ENCODE results near the gene TRPV5. TPM values are rescaled to one million over a fixed set of nuclear protein-coding genes. Genes with fewer than 3 reads are reported as not detected.

TRPV5 gene
- total and polyA plus RNA-seq, 2 of the 8 experiments (the other 6 are each of a cell fraction or from before 2014, with no cell fraction given): 0.03 TPM; not detected in 1

GRCh38 chr7:142875456-142875855 lies 58.1 kb downstream of the TRPV5 start:
- Histone ChIP-seq H3K27me3 (replicated peaks in 1 of 4; ENCODE audit: control insufficient read depth in 3 of 4, extremely low read depth in 1 of 4, insufficient read depth in 3 of 4, low read length in 3 of 4) (peaks cover 0 to 2% (median 0%) of the 10 kb centered on the region in 4 experiments; a peak in 1 of 7 replicates), H4K5ac (ENCODE audit: insufficient read length, low read depth, low read length) (no peak overlapping the region), H3K4ac (replicated peaks; ENCODE audit: insufficient read length, low read depth, low read length) (no peak overlapping the region), H3K23ac (ENCODE audit: insufficient read length) (no peak overlapping the region), H2BK120ac (replicated peaks; ENCODE audit: low read depth, low read length) (no peak overlapping the region), H2AFZ (ENCODE audit: low read length) (no peak overlapping the region), H3K18ac (ENCODE audit: extremely low read depth, low read length) (no peak overlapping the region), H3K23me2 (ENCODE audit: low read depth, low read length) (no peaks in the 10 kb centered on the region), H2BK15ac (ENCODE audit: low read length) (no peak overlapping the region), H3K79me2 (ENCODE audit: control insufficient read depth in 1 of 2, insufficient read depth in 2 of 2, low read length in 2 of 2) (no peaks in the 10 kb centered on the region), H3K9me3 (ENCODE audit: insufficient read depth in 2 of 2, low read depth in 1 of 2, low read length in 1 of 2) (no peaks in the 10 kb centered on the region), H3K56ac (replicated peaks; ENCODE audit: insufficient read length, low read depth, low read length) (no peak overlapping the region), H4K20me1 (replicated peaks in 1 of 2; ENCODE audit: control insufficient read depth in 1 of 2, insufficient read depth in 2 of 2, low read length in 2 of 2) (no peaks in the 10 kb centered on the region), H3K79me1 (ENCODE audit: low read depth, low read length) (no peaks in the 10 kb centered on the region), H2BK5ac (ENCODE audit: low read depth, low read length) (no peak overlapping the region), H3K27ac (ENCODE audit: low read depth, low read length) (no peak overlapping the region), H4K91ac (replicated peaks; ENCODE audit: insufficient read length, low read length) (no peak overlapping the region), H2BK20ac (ENCODE audit: low read length) (no peak overlapping the region), H2BK12ac (ENCODE audit: low read depth, low read length) (no peak overlapping the region), H3K4me1 (replicated peaks in 1 of 4; ENCODE audit: control insufficient read depth in 3 of 4, insufficient read depth in 4 of 4, low read length in 3 of 4) (no peaks in the 10 kb centered on the region; a peak in 1 of 7 replicates), H3K9ac (replicated peaks in 1 of 4; ENCODE audit: extremely low read depth in 1 of 4, low read depth in 3 of 4, low read length in 3 of 4) (no peak overlapping the region), H4K8ac (ENCODE audit: extremely low read depth, insufficient read depth, low read length) (no peak overlapping the region), H2AK5ac (ENCODE audit: low read depth, low read length) (no peak overlapping the region), H3K4me3 (ENCODE audit: extremely low read depth in 1 of 4, insufficient read depth in 2 of 4, low read depth in 3 of 4, low read length in 4 of 4) (no peak overlapping the region), H3K36me3 (ENCODE audit: control insufficient read depth in 2 of 4, insufficient read depth in 4 of 4, low read length in 3 of 4) (no peaks in the 10 kb centered on the region), H3K14ac (ENCODE audit: insufficient read length) (no peak overlapping the region), H3K4me2 (ENCODE audit: insufficient read depth in 1 of 2, low read depth in 2 of 2, low read length in 2 of 2) (no peak overlapping the region)
- FAIRE-seq: no peak
- DNase-seq (ENCODE audit: low read depth in 1 of 2, low spot score in 2 of 2): no peak
- POLR2A ChIA-PET (ENCODE audit: partially characterized antibody): no interaction called here
- CTCF ChIA-PET (ENCODE audit: partially characterized antibody): interaction anchor here (0.5 to 13.9 kb wide), 7 partner anchors 12 to 442 kb away, joined by 3 to 332 read pairs (median 33); partner anchors contain the start of gene EPHB6
- 98% methylated on average over 14 of the region's 14 CpGs; no CpG with 5 or more reads in 1 of the 2 experiments for WGBS, 2 experiments (ENCODE audit: extremely low coverage in 1 of 2, insufficient coverage in 1 of 2, insufficient read length in 1 of 2, insufficient replicate concordance in 2 of 2, low coverage in 1 of 2, low lambda C conversion rate in 2 of 2, missing lambda C conversion rate in 1 of 2)
- TF ChIP-seq EZH2 (IDR thresholded peaks at IDR 0.05; ENCODE audit: low read depth, low read length, severe bottlenecking) (no peak), BRCA1 (IDR thresholded peaks at IDR 0.05; ENCODE audit: low read depth, low read length) (no peak), ATF2 (IDR thresholded peaks at IDR 0.05; ENCODE audit: low read length) (no peak), USF2 (IDR thresholded peaks at IDR 0.05; ENCODE audit: low read length) (no peak), CBX8 (IDR thresholded peaks at IDR 0.05; ENCODE audit: borderline replicate concordance, low read depth, low read length) (no peak), CBX5 (IDR thresholded peaks at IDR 0.05; ENCODE audit: low read depth, low read length) (no peak), TAF1 (IDR thresholded peaks at IDR 0.05; ENCODE audit: low read depth, low read length) (no peak), SP1 (IDR thresholded peaks at IDR 0.05; ENCODE audit: low read depth, low read length) (no peak), CHD1 (IDR thresholded peaks at IDR 0.05; ENCODE audit: low read depth, low read length) (no peak), MAFK (IDR thresholded peaks at IDR 0.05; ENCODE audit: low read depth, low read length) (no peak), RFX5 (IDR thresholded peaks at IDR 0.05; ENCODE audit: borderline replicate concordance, low read depth, low read length) (no peak), CTBP2 (IDR thresholded peaks at IDR 0.05; ENCODE audit: borderline replicate concordance, insufficient read depth, insufficient read length, low read length) (no peak)

All from H1 (cell line).